ENCODE data around the gene HOXD10. TPM values are rescaled to one million over a fixed set of nuclear protein-coding genes. Genes with fewer than 3 reads are reported as not detected.
A peak's percentile ranks its signal among the peaks of the same experiment; 100 is the strongest.

HOXD10 gene
- total and polyA plus RNA-seq, 2 donors (not counting 1 experiment from before 2014, with no cell fraction given) = not detected

GRCh38 chr2:176097820-176098365 lies 18.7 kb upstream of the HOXD10 start:
- H3K79me2 ChIP-seq (ENCODE audit: control insufficient read depth, insufficient read depth, low read length) = no peaks in the 10 kb centered on the region
- no peak for DNase-seq (ENCODE audit: low read depth in 2 of 2)
- no peaks in the 10 kb centered on the region for H4K20me1 ChIP-seq (ENCODE audit: control insufficient read depth, extremely low read depth, insufficient read depth, low read length)
- peaks cover 90% of the 10 kb centered on the region for H3K27me3 ChIP-seq (ENCODE audit: control insufficient read depth, insufficient read depth, low read length)
- peak overlapping the region in 1 of 4 experiments; percentile 53 for H3K4me3 ChIP-seq (replicated peaks in 1 of 4; ENCODE audit: control extremely low read depth in 1 of 4, insufficient read depth in 1 of 4, low read depth in 3 of 4, low read length in 4 of 4)
- H2AFZ ChIP-seq (ENCODE audit: low read length) = no peak overlapping the region
- no peak overlapping the region for H3K9ac ChIP-seq (ENCODE audit: insufficient read depth, low read length)
- H3K27ac ChIP-seq (ENCODE audit: insufficient read depth, low read length) = no peak overlapping the region
- H3K9me3 ChIP-seq (ENCODE audit: control insufficient read depth, insufficient read depth, low read depth, low read length) = no peaks in the 10 kb centered on the region
- TF ChIP-seq EZH2 (IDR thresholded peaks at IDR 0.05; ENCODE audit: low read length, missing control alignments) (peak; percentile 89), CTCF (conservative IDR thresholded peaks at IDR 0.05 in 1 of 2, IDR thresholded peaks at IDR 0.05 in 1 of 2; ENCODE audit: low read depth in 1 of 2, low read length in 2 of 2) (no peak)
- peak overlapping the region; percentile 32 for H3K4me2 ChIP-seq (ENCODE audit: extremely low read depth, insufficient read depth, low read length)
- no peaks in the 10 kb centered on the region for H3K4me1 ChIP-seq (ENCODE audit: control insufficient read depth, extremely low read depth, insufficient read depth, low read length)
- no peaks in the 10 kb centered on the region for H3K36me3 ChIP-seq (ENCODE audit: control insufficient read depth, insufficient read depth, low read length)

- Histone ChIP-seq H3K27me3 (ENCODE audit: control insufficient read depth, insufficient read depth, low read length) (peaks cover 90% of the 10 kb centered on the region), H3K9me3 (ENCODE audit: control insufficient read depth, insufficient read depth, low read depth, low read length) (no peaks in the 10 kb centered on the region), H3K27ac (ENCODE audit: insufficient read depth, low read length) (no peak overlapping the region), H3K4me1 (ENCODE audit: control insufficient read depth, extremely low read depth, insufficient read depth, low read length) (no peaks in the 10 kb centered on the region), H4K20me1 (ENCODE audit: control insufficient read depth, extremely low read depth, insufficient read depth, low read length) (no peaks in the 10 kb centered on the region), H3K4me3 (replicated peaks in 1 of 4; ENCODE audit: control extremely low read depth in 1 of 4, insufficient read depth in 1 of 4, low read depth in 3 of 4, low read length in 4 of 4) (no peak overlapping the region), H3K9ac (ENCODE audit: insufficient read depth, low read length) (no peak overlapping the region), H2AFZ (ENCODE audit: low read length) (no peak overlapping the region), H3K36me3 (ENCODE audit: control insufficient read depth, insufficient read depth, low read length) (no peaks in the 10 kb centered on the region), H3K79me2 (ENCODE audit: control insufficient read depth, insufficient read depth, low read length) (no peaks in the 10 kb centered on the region), H3K4me2 (ENCODE audit: extremely low read depth, insufficient read depth, low read length) (no peak overlapping the region)
- peak; percentile 83 for TF ChIP-seq EZH2 (IDR thresholded peaks at IDR 0.05; ENCODE audit: low read length, missing control alignments)
- TF ChIP-seq CTCF (conservative IDR thresholded peaks at IDR 0.05 in 1 of 2, IDR thresholded peaks at IDR 0.05 in 1 of 2; ENCODE audit: low read depth in 1 of 2, low read length in 2 of 2) = no peak
- DNase-seq (ENCODE audit: low read depth in 2 of 2) = no peak
Observed at GRCh38 chr2:176098366-176099158, 18.0 kb upstream of the HOXD10 start.

- Histone ChIP-seq H4K20me1 (ENCODE audit: control insufficient read depth, extremely low read depth, insufficient read depth, low read length) (no peaks in the 10 kb centered on the region), H3K36me3 (ENCODE audit: control insufficient read depth, insufficient read depth, low read length) (no peaks in the 10 kb centered on the region), H3K79me2 (ENCODE audit: control insufficient read depth, insufficient read depth, low read length) (no peaks in the 10 kb centered on the region), H3K4me2 (ENCODE audit: extremely low read depth, insufficient read depth, low read length) (no peak overlapping the region), H3K9ac (ENCODE audit: insufficient read depth, low read length) (no peak overlapping the region), H3K27me3 (ENCODE audit: control insufficient read depth, insufficient read depth, low read length) (peaks cover 90% of the 10 kb centered on the region), H3K4me1 (ENCODE audit: control insufficient read depth, extremely low read depth, insufficient read depth, low read length) (no peaks in the 10 kb centered on the region), H3K4me3 (replicated peaks in 1 of 4; ENCODE audit: control extremely low read depth in 1 of 4, insufficient read depth in 1 of 4, low read depth in 3 of 4, low read length in 4 of 4) (no peak overlapping the region), H3K9me3 (ENCODE audit: control insufficient read depth, insufficient read depth, low read depth, low read length) (no peaks in the 10 kb centered on the region), H2AFZ (ENCODE audit: low read length) (no peak overlapping the region), H3K27ac (ENCODE audit: insufficient read depth, low read length) (no peak overlapping the region)
- no peak for DNase-seq (ENCODE audit: low read depth in 2 of 2)
- TF ChIP-seq EZH2 (IDR thresholded peaks at IDR 0.05; ENCODE audit: low read length, missing control alignments) = no peak
- no peak for TF ChIP-seq CTCF (conservative IDR thresholded peaks at IDR 0.05 in 1 of 2, IDR thresholded peaks at IDR 0.05 in 1 of 2; ENCODE audit: low read depth in 1 of 2, low read length in 2 of 2)
Observed at GRCh38 chr2:176099159-176099727, 17.3 kb upstream of the HOXD10 start.

Measured in fibroblast of lung (primary cell).